NCI-H2107 (cell line): ENCODE results near the gene TMEM217.

Experiments used
- DNase-seq: peaks from one replicate; lab custom pipeline; 2025; lab: John Stamatoyannopoulos, UW

Gene TMEM217

GRCh38 chr6:37280162-37280887 lies 22.4 kb upstream of the TMEM217 start:
- no peak for DNase-seq

GRCh38 chr6:37279366-37280134 lies 21.6 kb upstream of the TMEM217 start:
- no peak for DNase-seq

GRCh38 chr6:37277001-37277409 lies 19.1 kb upstream of the TMEM217 start:
- DNase-seq, result no peak

GRCh38 chr6:37275350-37275749 lies 17.4 kb upstream of the TMEM217 start:
- DNase-seq, result no peak

GRCh38 chr6:37273690-37274089 lies 15.7 kb upstream of the TMEM217 start:
- DNase-seq, result no peak

GRCh38 chr6:37272834-37273566 lies 15.1 kb upstream of the TMEM217 start:
- no peak for DNase-seq

GRCh38 chr6:37269105-37269504 lies 11.2 kb upstream of the TMEM217 start:
- DNase-seq, result no peak

- DNase-seq, result no peak
These were observed 7.9 kb upstream of the TMEM217 start for GRCh38 chr6:37265860-37266259.

GRCh38 chr6:37265001-37265400 lies 7.1 kb upstream of the TMEM217 start:
- DNase-seq, result no peak

- DNase-seq, result no peak
These were observed 4.6 kb upstream of the TMEM217 start for GRCh38 chr6:37262446-37263026.

- no peak for DNase-seq
These were observed 3.3 kb upstream of the TMEM217 start for GRCh38 chr6:37261198-37261597.

GRCh38 chr6:37260444-37260843 lies 2.5 kb upstream of the TMEM217 start:
- DNase-seq, result no peak

GRCh38 chr6:37260040-37260439 lies 2.1 kb upstream of the TMEM217 start:
- no peak for DNase-seq

- no peak for DNase-seq
These were observed 1.2 kb upstream of the TMEM217 start for GRCh38 chr6:37259191-37259590.

GRCh38 chr6:37258405-37259105 lies 611 bp upstream of the TMEM217 start:
- DNase-seq, result no peak

- no peak for DNase-seq
These were observed 667 bp downstream of the TMEM217 start for GRCh38 chr6:37257320-37257633.

GRCh38 chr6:37256692-37257319 lies 1.1 kb downstream of the TMEM217 start:
- no peak for DNase-seq

GRCh38 chr6:37254881-37255280 lies 3.1 kb downstream of the TMEM217 start:
- no peak for DNase-seq

GRCh38 chr6:37253486-37254007 lies 4.4 kb downstream of the TMEM217 start:
- DNase-seq, result no peak

GRCh38 chr6:37251211-37251780 lies 6.6 kb downstream of the TMEM217 start:
- DNase-seq, result no peak
